Measurements from ENCODE around the gene WWOX. TPM values are rescaled to one million over a fixed set of nuclear protein-coding genes. Genes with fewer than 3 reads are reported as not detected.

The WWOX gene
- polyA plus RNA-seq, 2 of the 4 experiments (the other 2 are of a cell fraction), result 16.0 to 17.2 TPM

- WGBS (ENCODE audit: missing lambda C conversion rate), result 42% methylated on average over 9 of the region's 9 CpGs
- Histone ChIP-seq H3K4me2 (no peak overlapping the region), H3K4me3 (no peak overlapping the region), H3K27ac (no peak overlapping the region), H3K9me3 (no peaks in the 10 kb centered on the region; the same call in 2 of the 3 replicates), H3K4me1 (no peaks in the 10 kb centered on the region)
- TF ChIP-seq RAD21 (conservative IDR thresholded peaks at IDR 0.05 in 1 of 2, IDR thresholded peaks at IDR 0.05 in 1 of 2) (no peak), NFE2L2 (conservative IDR thresholded peaks at IDR 0.05; ENCODE audit: low read length) (no peak), NR3C1 (IDR thresholded peaks at IDR 0.05) (no peak), EP300 (IDR thresholded peaks at IDR 0.05) (no peak), RNF2 (IDR thresholded peaks at IDR 0.05; ENCODE audit: borderline replicate concordance, low read depth) (no peak), NPAS2 (CRISPR knock-in tag; IDR thresholded peaks at IDR 0.05; ENCODE audit: borderline replicate concordance) (no peak), HEYL (CRISPR knock-in tag; IDR thresholded peaks at IDR 0.05) (no peak), MAX (IDR thresholded peaks at IDR 0.05) (no peak), HOXB5 (CRISPR knock-in tag; IDR thresholded peaks at IDR 0.05) (no peak), RARB (CRISPR knock-in tag; IDR thresholded peaks at IDR 0.05) (no peak), CHD2 (IDR thresholded peaks at IDR 0.05; ENCODE audit: low read length, partially characterized antibody) (no peak), POLR2A (IDR thresholded peaks at IDR 0.05; ENCODE audit: low read length) (no peak), ELK1 (IDR thresholded peaks at IDR 0.05; ENCODE audit: low read depth, low read length) (no peak), ATOH8 (CRISPR knock-in tag; IDR thresholded peaks at IDR 0.05; ENCODE audit: low read depth) (no peak), REST (IDR thresholded peaks at IDR 0.05) (no peak), ESRRA (IDR thresholded peaks at IDR 0.05; ENCODE audit: borderline replicate concordance, low read length) (no peak), SMC3 (IDR thresholded peaks at IDR 0.05) (no peak), HOXA7 (CRISPR knock-in tag; IDR thresholded peaks at IDR 0.05) (no peak), HES2 (IDR thresholded peaks at IDR 0.05) (no peak), EHF (CRISPR knock-in tag; IDR thresholded peaks at IDR 0.05) (no peak)
- POLR2A ChIA-PET, result no interaction called here
- ATAC-seq (no peak), FAIRE-seq (no peak), DNase-seq (ENCODE audit: low read depth in 1 of 2, low spot score in 1 of 2) (no peak)
- CTCF ChIA-PET, result no interaction called here
Observed at GRCh38 chr16:78597809-78598570, 498.5 kb downstream of the WWOX start.

GRCh38 chr16:78599271-78599670 lies 499.8 kb downstream of the WWOX start:
- WGBS (ENCODE audit: missing lambda C conversion rate), result 54% methylated on average over 4 of the region's 4 CpGs
- Histone ChIP-seq H3K4me3 (no peak overlapping the region), H3K27ac (no peak overlapping the region), H3K4me1 (no peaks in the 10 kb centered on the region), H3K9me3 (no peaks in the 10 kb centered on the region; the same call in 2 of the 3 replicates), H3K4me2 (no peak overlapping the region)
- ATAC-seq (no peak), FAIRE-seq (no peak), DNase-seq (ENCODE audit: low read depth in 1 of 2, low spot score in 1 of 2) (no peak)
- TF ChIP-seq ATOH8 (CRISPR knock-in tag; IDR thresholded peaks at IDR 0.05; ENCODE audit: low read depth) (no peak), HEYL (CRISPR knock-in tag; IDR thresholded peaks at IDR 0.05) (no peak), SREBF2 (IDR thresholded peaks at IDR 0.05) (no peak), MAFK (IDR thresholded peaks at IDR 0.05; ENCODE audit: partially characterized antibody) (no peak), MAZ (IDR thresholded peaks at IDR 0.05; ENCODE audit: borderline replicate concordance, low read depth, low read length) (no peak), MYC (IDR thresholded peaks at IDR 0.05; ENCODE audit: borderline replicate concordance, low read length) (no peak), JUN (IDR thresholded peaks at IDR 0.05) (no peak), FOSL2 (IDR thresholded peaks at IDR 0.05) (no peak), FOSL2 (CRISPR knock-in tag; IDR thresholded peaks at IDR 0.05) (no peak), HDAC2 (IDR thresholded peaks at IDR 0.05) (no peak), ZC3H11A (IDR thresholded peaks at IDR 0.05) (no peak), RAD21 (conservative IDR thresholded peaks at IDR 0.05 in 1 of 2, IDR thresholded peaks at IDR 0.05 in 1 of 2) (no peak), SMC3 (IDR thresholded peaks at IDR 0.05) (no peak), RFX5 (IDR thresholded peaks at IDR 0.05) (no peak)
- POLR2A ChIA-PET, result no interaction called here
- CTCF ChIA-PET, result no interaction called here
